GM12878 (cell line): ENCODE data around the gene ATP1A3. TPM values are rescaled to one million over a fixed set of nuclear protein-coding genes. Genes with fewer than 3 reads are reported as not detected.

Experiments
- ATAC-seq: fragments of 200-7000 bp; cut with Tn5 transposase; 3 replicates; pipeline ENCODE4 v1.9.1; 2020; ENCODE audit warnings: mild to moderate bottlenecking, moderate library complexity
- BruUV-seq: library from RNA; stranded (reverse); fragments of 400-500 nt; replicated peaks from 2 replicates; lab custom pipeline; 2021; lab: Mats Ljungman, UMichigan
- CTCF ChIA-PET: fragments of 300-600 bp; sonication (Branson Sonifier 250); formaldehyde crosslinking; extraction: SDS; loops from one replicate; lab custom pipeline; 2021; ENCODE audit warnings: inconsistent platforms; lab: Yijun Ruan, JAX
- POLR2A ChIA-PET: fragments of 350-600 bp; formaldehyde crosslinking; extraction: SDS; loops from one replicate; lab custom pipeline; 2021; ENCODE audit warnings: inconsistent platforms; lab: Charles Lee
- RAD21 ChIA-PET: fragments of 300-600 bp; sonication (Branson Sonifier 250); formaldehyde crosslinking; loops from one replicate; lab custom pipeline; 2023; ENCODE audit warnings: antibody characterized with exemption; ENCODE audit not compliant: unreplicated experiment; lab: Charles Lee
- SMC1A ChIA-PET: fragments of 300-600 bp; sonication (Branson Sonifier 250); formaldehyde crosslinking; loops from one replicate; lab custom pipeline; 2023; ENCODE audit not compliant: unreplicated experiment, uncharacterized antibody; lab: Charles Lee
- DNase-seq: peaks from one replicate; pipeline ENCODE4 v3.0.0-alpha.2; 2011; ENCODE audit warnings: low read depth, low spot score
- FAIRE-seq: peaks from 3 replicates; lab custom pipeline; 2011; peaks lifted over from hg19 to GRCh38; lab: Jason Lieb, UNC
- H2AFZ ChIP-seq: 2 replicates; pipeline ENCODE4 v1.6.0; 2011; ENCODE audit warnings: low read depth, low read length, control low read depth; ENCODE audit not compliant: control insufficient read depth
- H3K27ac ChIP-seq: 2 replicates; pipeline ENCODE4 v1.5.1; 2011; ENCODE audit warnings: control low read depth; ENCODE audit not compliant: control insufficient read depth, insufficient read depth
- H3K27me3 ChIP-seq, 2 experiments: replicated peaks in 1 of 2; 2 replicates each; pipeline versions ENCODE4 v1.6.0 to v1.6.1; 2011; ENCODE audit warnings: low read length in 1 of 2; ENCODE audit not compliant: control insufficient read depth in 2 of 2, insufficient read depth in 2 of 2
- H3K36me3 ChIP-seq, 2 experiments: 2 replicates each; pipeline ENCODE4 v1.5.1; 2011; ENCODE audit warnings: low read length in 1 of 2; ENCODE audit not compliant: control insufficient read depth in 2 of 2, insufficient read depth in 2 of 2
- H3K4me1 ChIP-seq: 2 replicates; pipeline ENCODE4 v1.6.1; 2011; ENCODE audit warnings: mild to moderate bottlenecking, low read length, moderate library complexity, mixed read lengths; ENCODE audit not compliant: control insufficient read depth, insufficient read depth
- H3K4me2 ChIP-seq: 2 replicates; pipeline ENCODE4 v1.6.0; 2011; ENCODE audit warnings: control low read depth; ENCODE audit not compliant: control insufficient read depth, insufficient read depth
- H3K4me3 ChIP-seq: fragments of 200-600 bp; sonication (generic); 2 replicates; pipeline ENCODE4 v1.5.1; 2016
- H3K79me2 ChIP-seq: 2 replicates; pipeline ENCODE4 v1.6.0; 2011; ENCODE audit warnings: low read length; ENCODE audit not compliant: control insufficient read depth, insufficient read depth
- H3K9ac ChIP-seq: 2 replicates; pipeline ENCODE4 v1.8.0; 2011; ENCODE audit warnings: low read length, control low read depth, mixed read lengths; ENCODE audit not compliant: control insufficient read depth, insufficient read depth
- H3K9me3 ChIP-seq: replicated peaks from 3 replicates; pipeline ENCODE4 v1.5.1; 2011; ENCODE audit warnings: mild to moderate bottlenecking, low read length; ENCODE audit not compliant: control insufficient read depth, insufficient read depth
- H4K20me1 ChIP-seq: 2 replicates; pipeline ENCODE4 v1.6.0; 2011; ENCODE audit not compliant: control insufficient read depth, insufficient read depth
- ASH2L ChIP-seq: fragments of 300-600, 200-600 bp; sonication (generic); IDR thresholded peaks from 2 replicates; pipeline ENCODE4 v1.6.1; 2017; ENCODE audit warnings: low read depth, mild to moderate bottlenecking, borderline replicate concordance
- JUND ChIP-seq: IDR thresholded peaks from 2 replicates; pipeline ENCODE4 v1.6.1; 2012; ENCODE audit warnings: low read depth, mild to moderate bottlenecking, low read length, improper control_type of control experiment, moderate library complexity
- POLR2A ChIP-seq: IDR thresholded peaks from 2 replicates; pipeline ENCODE4 v1.6.1; 2011; ENCODE audit warnings: low read depth, mild to moderate bottlenecking, low read length
- SREBF2 ChIP-seq: IDR thresholded peaks from 2 replicates; pipeline ENCODE4 v1.6.1; 2012; ENCODE audit warnings: mild to moderate bottlenecking, low read length
- STAT3 ChIP-seq: IDR thresholded peaks from 2 replicates; pipeline ENCODE4 v1.6.1; 2011; ENCODE audit warnings: low read depth, low read length, improper control_type of control experiment
- TAF1 ChIP-seq: IDR thresholded peaks from 2 replicates; pipeline ENCODE4 v1.6.1; 2011; ENCODE audit warnings: mild to moderate bottlenecking, low read depth, low read length, borderline replicate concordance
- ZNF24 ChIP-seq: fragments of 450-650 bp; IDR thresholded peaks from 2 replicates; pipeline ENCODE4 v1.6.1; 2017; ENCODE audit warnings: antibody characterized with exemption, mild to moderate bottlenecking
- ZNF384 ChIP-seq: IDR thresholded peaks from 2 replicates; pipeline ENCODE4 v1.6.1; 2012; ENCODE audit warnings: low read depth, mild to moderate bottlenecking, low read length, improper control_type of control experiment, borderline replicate concordance
- ZZZ3 ChIP-seq: IDR thresholded peaks from 2 replicates; pipeline ENCODE4 v1.6.1; 2011; ENCODE audit warnings: low read depth; ENCODE audit not compliant: control insufficient read depth, insufficient read length
- WGBS: methylation state at CpG from one replicate; pipeline ENCODE4 v1.1.6; 2016; ENCODE audit warnings: low lambda C conversion rate; ENCODE audit not compliant: insufficient replicate concordance, insufficient coverage; ENCODE audit errors: missing lambda C conversion rate; 5-methylcytosine and 5-hydroxymethylcytosine counted together
- in situ Hi-C: fragments of 300-500 bp; cut with MboI; formaldehyde crosslinking; loops from 9 replicates; pipeline ENCODE4 v1.14.3; 2018; ENCODE audit warnings: mixed read lengths
- intact Hi-C: fragments of 100-400 bp; cut with micrococcal nuclease; formaldehyde crosslinking; loops from one replicate; pipeline ENCODE4 v1.14.2; 2022; ENCODE audit not compliant: unreplicated experiment
- polyA plus RNA-seq, 11 experiments: library from polyadenylated mRNA; depleted of rRNA in 4 of 11; unstranded in 6 of 11; stranded (reverse) in 5 of 11; fragments of >200 nt; fragmentation: Nextera tagmentation in 4 of 11; fragmentation: Illumina TruSeq in 1 of 11; extraction: Ambion mirVana in 4 of 11; extraction: Trizol in 1 of 11; gene quantifications; 1 replicate in 1 of 11; 2 replicates in 10 of 11; pipeline versions ENCODE4 v1.2.1 to v1.2.3, GENCODE V29; 2011 to 2016; ENCODE audit warnings: inconsistent platforms in 2 of 11, missing spikeins in 2 of 11, low read depth in 1 of 11
- total RNA-seq, 4 experiments: library from RNA; depleted of rRNA in 3 of 4; stranded (reverse); fragments of >200 nt in 3 of 4; fragmentation: Illumina TruSeq in 1 of 4; extraction: Trizol in 1 of 4; gene quantifications; 2 replicates each; pipeline versions ENCODE4 v1.2.1 to v1.2.3, GENCODE V29; 2013 to 2021
- TF ChIP-seq, protein P1 (sequence below): fragments of 150-350 bp; IDR thresholded peaks from 2 replicates; pipeline ENCODE4 v1.6.1; 2014; ENCODE audit warnings: mild to moderate bottlenecking, low read depth, low read length
- TF ChIP-seq, protein P2 (sequence below): fragments of 150-350 bp; IDR thresholded peaks from 2 replicates; pipeline ENCODE4 v1.6.1; 2016; ENCODE audit warnings: low read depth, low read length
- TF ChIP-seq, protein P3 (sequence below): IDR thresholded peaks from 2 replicates; pipeline ENCODE4 v1.6.1; 2012; ENCODE audit warnings: mild to moderate bottlenecking, low read depth, low read length

ATP1A3 gene
- total and polyA plus RNA-seq, 10 of the 15 experiments (the other 5 are each of a cell fraction or from before 2014, with no cell fraction given): 0.17 to 0.86 (median 0.32) TPM; not detected in 2

DNA sequence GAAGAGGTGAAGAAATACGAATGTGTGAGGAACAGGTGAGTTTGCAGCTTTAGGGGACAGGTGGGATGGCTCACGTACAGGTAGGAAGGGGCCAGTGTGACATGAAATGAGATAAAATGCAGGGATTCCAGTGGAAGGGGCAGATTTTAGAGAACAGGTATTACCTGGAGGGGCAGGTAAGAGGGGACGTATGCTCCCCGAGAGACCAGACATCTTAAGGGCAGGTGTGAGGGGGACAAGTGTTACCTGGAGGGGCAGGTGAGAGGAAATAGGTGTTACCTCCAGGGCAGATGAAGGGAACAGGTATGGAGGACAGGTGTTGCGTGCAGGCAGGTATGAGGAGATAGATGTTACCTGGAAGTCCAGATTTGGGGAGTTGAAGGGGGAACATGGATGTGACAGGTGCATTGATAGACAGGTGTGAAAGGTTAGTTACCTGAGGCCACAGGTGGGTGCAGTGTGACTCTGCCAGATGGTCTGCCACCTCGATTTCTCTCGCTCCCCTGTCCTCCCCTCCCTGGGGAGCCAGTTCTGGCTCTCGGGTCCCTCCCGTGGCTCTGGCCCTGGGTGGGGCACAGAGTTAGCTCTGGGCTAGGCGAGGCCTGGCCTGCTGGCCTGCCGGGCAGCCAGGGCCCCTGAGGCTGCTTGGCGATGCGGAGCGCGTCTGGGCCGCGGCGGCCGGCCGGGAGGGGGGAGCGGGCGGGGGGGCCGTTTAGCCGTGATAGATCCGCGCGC is 67.8 kb downstream of the ATP1A3 start (continued):
- TF ChIP-seq ZNF384: no peak
- TF ChIP-seq ZZZ3: no peak
- TF ChIP-seq TAF1: no peak
- TF ChIP-seq SREBF2: no peak
- TF ChIP-seq ZNF24: no peak
- no peak for TF ChIP-seq JUND
- TF ChIP-seq, protein P1, sequence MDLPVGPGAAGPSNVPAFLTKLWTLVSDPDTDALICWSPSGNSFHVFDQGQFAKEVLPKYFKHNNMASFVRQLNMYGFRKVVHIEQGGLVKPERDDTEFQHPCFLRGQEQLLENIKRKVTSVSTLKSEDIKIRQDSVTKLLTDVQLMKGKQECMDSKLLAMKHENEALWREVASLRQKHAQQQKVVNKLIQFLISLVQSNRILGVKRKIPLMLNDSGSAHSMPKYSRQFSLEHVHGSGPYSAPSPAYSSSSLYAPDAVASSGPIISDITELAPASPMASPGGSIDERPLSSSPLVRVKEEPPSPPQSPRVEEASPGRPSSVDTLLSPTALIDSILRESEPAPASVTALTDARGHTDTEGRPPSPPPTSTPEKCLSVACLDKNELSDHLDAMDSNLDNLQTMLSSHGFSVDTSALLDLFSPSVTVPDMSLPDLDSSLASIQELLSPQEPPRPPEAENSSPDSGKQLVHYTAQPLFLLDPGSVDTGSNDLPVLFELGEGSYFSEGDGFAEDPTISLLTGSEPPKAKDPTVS: no peak
- TF ChIP-seq STAT3: no peak

DNA sequence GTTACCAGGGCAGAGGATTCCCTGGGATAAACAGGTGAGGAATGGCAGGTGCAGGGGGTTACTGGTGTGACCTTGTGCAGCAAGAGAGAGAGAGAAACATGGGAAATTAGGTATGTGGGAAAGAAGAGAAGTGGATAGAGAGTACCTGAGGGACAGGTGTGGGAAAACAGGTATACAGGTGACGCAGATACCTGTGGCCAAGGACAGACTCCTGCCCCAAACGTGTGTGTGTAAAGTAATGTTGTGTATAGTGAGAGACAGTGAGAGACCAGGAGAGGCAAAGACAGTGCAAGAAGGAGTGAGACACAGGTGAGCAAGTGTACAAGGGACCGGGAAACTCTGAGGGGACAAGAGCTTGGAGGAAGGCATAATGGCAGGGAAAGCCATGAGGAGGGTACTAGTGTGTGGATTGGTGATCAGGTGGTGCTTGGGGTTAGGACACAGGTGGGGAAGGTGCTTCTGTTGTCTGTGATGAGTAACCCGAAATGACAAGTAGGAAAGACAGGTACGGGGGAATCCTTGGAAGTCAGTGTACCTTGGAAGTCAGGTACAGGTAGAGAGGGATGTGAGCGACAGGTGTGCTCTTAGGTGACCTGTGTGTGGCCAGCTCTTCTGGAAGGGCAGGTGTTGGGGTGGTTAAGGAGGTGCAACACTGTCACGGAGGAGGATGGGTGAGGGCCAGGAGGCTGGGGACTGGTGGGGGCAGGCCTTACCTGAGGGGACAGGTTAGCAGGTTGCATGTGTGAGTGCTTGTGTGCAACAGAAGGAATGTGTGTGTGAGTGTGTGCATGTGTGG is 68.6 kb downstream of the ATP1A3 start:
- Histone ChIP-seq H4K20me1 (no peaks in the 10 kb centered on the region), H3K79me2 (no peaks in the 10 kb centered on the region), H3K4me3 (no peak overlapping the region), H3K36me3 (no peaks in the 10 kb centered on the region), H3K4me1 (peaks cover 9% of the 10 kb centered on the region), H3K4me2 (no peak overlapping the region), H2AFZ (no peak overlapping the region), H3K9ac (no peak overlapping the region), H3K9me3 (no peaks in the 10 kb centered on the region; the same call in 2 of the 3 replicates)
- intact Hi-C loops: no loop called here
- ChIA-PET CTCF (no interaction called here), SMC1A (no interaction called here), RAD21 (no interaction called here), POLR2A (interaction anchor here (0.6 kb wide), 1 partner anchor 44 kb away, joined by 7 read pairs; no protein-coding TSS in a partner anchor)
- no TSS peak for BruUV-seq
- in situ Hi-C loops: loop anchor here (25.0 kb wide), 1 partner anchor 1837 kb away; the partner anchor contains the start of gene SMG9
- ATAC-seq (no peak), DNase-seq (no peak), FAIRE-seq (no peak)
- WGBS: 75% methylated on average over 7 of the region's 7 CpGs
- TF ChIP-seq ASH2L (no peak), POLR2A (no peak)
- TF ChIP-seq, protein P2, sequence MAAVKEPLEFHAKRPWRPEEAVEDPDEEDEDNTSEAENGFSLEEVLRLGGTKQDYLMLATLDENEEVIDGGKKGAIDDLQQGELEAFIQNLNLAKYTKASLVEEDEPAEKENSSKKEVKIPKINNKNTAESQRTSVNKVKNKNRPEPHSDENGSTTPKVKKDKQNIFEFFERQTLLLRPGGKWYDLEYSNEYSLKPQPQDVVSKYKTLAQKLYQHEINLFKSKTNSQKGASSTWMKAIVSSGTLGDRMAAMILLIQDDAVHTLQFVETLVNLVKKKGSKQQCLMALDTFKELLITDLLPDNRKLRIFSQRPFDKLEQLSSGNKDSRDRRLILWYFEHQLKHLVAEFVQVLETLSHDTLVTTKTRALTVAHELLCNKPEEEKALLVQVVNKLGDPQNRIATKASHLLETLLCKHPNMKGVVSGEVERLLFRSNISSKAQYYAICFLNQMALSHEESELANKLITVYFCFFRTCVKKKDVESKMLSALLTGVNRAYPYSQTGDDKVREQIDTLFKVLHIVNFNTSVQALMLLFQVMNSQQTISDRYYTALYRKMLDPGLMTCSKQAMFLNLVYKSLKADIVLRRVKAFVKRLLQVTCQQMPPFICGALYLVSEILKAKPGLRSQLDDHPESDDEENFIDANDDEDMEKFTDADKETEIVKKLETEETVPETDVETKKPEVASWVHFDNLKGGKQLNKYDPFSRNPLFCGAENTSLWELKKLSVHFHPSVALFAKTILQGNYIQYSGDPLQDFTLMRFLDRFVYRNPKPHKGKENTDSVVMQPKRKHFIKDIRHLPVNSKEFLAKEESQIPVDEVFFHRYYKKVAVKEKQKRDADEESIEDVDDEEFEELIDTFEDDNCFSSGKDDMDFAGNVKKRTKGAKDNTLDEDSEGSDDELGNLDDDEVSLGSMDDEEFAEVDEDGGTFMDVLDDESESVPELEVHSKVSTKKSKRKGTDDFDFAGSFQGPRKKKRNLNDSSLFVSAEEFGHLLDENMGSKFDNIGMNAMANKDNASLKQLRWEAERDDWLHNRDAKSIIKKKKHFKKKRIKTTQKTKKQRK: no peak
- TF ChIP-seq, protein P3, sequence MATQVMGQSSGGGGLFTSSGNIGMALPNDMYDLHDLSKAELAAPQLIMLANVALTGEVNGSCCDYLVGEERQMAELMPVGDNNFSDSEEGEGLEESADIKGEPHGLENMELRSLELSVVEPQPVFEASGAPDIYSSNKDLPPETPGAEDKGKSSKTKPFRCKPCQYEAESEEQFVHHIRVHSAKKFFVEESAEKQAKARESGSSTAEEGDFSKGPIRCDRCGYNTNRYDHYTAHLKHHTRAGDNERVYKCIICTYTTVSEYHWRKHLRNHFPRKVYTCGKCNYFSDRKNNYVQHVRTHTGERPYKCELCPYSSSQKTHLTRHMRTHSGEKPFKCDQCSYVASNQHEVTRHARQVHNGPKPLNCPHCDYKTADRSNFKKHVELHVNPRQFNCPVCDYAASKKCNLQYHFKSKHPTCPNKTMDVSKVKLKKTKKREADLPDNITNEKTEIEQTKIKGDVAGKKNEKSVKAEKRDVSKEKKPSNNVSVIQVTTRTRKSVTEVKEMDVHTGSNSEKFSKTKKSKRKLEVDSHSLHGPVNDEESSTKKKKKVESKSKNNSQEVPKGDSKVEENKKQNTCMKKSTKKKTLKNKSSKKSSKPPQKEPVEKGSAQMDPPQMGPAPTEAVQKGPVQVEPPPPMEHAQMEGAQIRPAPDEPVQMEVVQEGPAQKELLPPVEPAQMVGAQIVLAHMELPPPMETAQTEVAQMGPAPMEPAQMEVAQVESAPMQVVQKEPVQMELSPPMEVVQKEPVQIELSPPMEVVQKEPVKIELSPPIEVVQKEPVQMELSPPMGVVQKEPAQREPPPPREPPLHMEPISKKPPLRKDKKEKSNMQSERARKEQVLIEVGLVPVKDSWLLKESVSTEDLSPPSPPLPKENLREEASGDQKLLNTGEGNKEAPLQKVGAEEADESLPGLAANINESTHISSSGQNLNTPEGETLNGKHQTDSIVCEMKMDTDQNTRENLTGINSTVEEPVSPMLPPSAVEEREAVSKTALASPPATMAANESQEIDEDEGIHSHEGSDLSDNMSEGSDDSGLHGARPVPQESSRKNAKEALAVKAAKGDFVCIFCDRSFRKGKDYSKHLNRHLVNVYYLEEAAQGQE: no peak
- TF ChIP-seq, all 136 proteins: peak for 0
- Histone ChIP-seq H3K27ac (no peak overlapping the region), H3K27me3 (peaks cover 10 to 13% of the 10 kb centered on the region in 2 experiments)
